ENCODE measurements around the gene NCBP2L.
"Not testable (repeated sequence)": the region's sequence is repeated elsewhere in the genome, so short reads cannot be mapped to it uniquely, and the experiment has no call there.

The NCBP2L gene

GRCh38 chrX:107753187-107753586 is 24.3 kb upstream of the NCBP2L start:
- no peak for DNase-seq

- DNase-seq = no peak
Observed at GRCh38 chrX:107755721-107756120, 21.8 kb upstream of the NCBP2L start.

DNA sequence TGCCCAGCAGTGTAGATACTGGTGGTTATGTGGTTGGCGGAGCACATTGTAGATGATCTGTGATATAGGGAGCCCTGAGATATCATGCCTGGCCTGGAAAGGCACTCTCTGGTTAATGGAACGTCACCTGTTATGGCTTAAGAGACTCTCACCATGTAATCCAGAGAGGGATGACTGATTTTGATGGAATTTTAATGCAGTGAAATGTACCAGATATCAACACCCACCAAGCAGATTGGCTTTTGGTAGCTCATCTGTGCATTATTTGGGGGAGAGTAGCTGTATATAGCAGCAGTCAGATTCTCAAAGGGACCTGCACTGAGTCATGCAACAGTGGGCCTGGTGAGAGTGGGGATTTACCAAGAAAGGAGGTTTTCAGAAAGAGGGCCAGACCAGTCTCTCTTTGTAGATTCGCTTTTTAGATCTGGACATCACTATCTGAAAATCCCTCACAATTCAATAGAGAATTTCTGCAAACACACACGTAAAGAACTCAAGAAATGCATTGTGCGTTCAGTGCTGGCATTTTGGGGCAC is 19.2 kb upstream of the NCBP2L start:
- no peak for DNase-seq

DNA sequence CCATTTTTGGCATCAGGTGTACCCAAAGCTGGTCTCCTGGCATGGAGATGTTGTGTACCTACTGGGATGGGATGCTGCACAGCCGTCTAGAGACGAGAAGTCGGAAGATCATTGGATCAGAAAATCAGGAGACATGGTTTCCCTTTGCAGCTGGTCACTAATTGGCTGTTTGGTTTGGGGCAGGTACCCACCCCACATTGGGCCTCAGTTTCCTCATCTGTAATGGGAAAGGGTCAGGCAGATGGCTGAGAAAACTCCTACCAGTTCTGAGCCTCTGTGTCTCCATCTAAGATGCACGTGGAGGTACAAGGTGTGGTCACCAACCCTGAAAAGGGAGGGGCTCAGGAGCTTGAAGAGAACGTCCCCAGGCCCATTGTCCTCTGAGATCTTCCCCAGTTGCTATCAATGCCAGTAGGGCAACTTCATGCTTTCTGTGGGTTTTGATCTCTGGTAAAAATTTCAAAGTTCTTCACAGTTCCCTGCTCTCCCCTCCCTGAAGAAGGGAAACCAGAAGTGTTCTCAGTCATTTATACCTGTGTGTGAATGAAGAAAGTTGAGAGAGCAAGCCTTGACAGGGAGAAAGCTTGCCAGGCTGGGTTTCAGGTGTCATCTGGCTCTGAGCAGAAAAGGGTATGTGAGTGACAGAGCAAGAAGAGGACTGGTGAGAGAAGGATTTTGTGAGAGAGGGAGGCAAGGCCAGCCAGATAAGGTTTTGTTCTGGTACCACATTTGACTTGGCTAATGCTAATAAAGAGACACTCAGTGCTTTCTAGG is 17.0 kb upstream of the NCBP2L start:
- no peak for DNase-seq

DNA sequence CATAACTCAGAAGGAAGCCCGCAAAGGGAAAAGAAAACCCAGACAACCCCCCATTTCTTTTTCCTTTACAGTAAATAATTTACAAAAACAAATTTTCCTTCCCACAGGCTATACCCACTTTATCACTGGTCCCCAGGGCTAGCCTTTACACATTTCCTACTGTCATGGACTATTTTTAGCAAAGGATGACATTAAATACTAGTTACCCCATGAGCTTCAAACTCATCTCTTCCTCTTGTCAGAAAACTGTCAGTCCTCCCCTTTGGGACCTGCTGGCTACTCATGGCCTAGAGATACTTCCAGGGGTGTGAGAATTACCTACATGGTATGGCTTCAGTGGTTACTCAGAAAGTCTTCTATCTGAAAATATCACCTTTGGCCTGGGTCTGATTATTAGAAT is 13.9 kb upstream of the NCBP2L start:
- DNase-seq = no peak

GRCh38 chrX:107764845-107765608 is 12.5 kb upstream of the NCBP2L start:
- no peak for DNase-seq

- DNase-seq = no peak
Observed at GRCh38 chrX:107766470-107767150, 10.9 kb upstream of the NCBP2L start.

DNA sequence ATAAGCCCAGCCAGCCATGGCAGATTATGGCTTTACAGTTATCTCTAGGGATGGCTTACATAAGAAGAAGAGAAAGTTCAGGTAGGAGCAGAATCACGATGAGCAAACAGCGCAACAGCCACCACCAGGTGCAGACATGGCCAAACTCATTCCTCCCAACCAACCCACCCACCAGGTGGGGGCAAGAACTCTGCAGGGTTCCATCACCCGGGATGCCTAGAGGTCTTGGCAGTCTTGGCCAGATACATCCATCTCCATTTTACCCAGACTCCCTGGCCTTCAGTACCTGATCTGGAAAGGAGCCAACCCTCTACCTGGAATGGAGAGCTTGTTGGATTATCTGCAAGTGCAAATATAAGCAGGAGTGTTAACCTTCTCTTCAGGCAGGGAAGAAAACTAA is 9.5 kb upstream of the NCBP2L start:
- no peak for DNase-seq

- DNase-seq = no peak
Observed at GRCh38 chrX:107769581-107770317, 7.8 kb upstream of the NCBP2L start.

- DNase-seq = no peak
Observed at GRCh38 chrX:107773206-107773605, 4.3 kb upstream of the NCBP2L start.

DNA sequence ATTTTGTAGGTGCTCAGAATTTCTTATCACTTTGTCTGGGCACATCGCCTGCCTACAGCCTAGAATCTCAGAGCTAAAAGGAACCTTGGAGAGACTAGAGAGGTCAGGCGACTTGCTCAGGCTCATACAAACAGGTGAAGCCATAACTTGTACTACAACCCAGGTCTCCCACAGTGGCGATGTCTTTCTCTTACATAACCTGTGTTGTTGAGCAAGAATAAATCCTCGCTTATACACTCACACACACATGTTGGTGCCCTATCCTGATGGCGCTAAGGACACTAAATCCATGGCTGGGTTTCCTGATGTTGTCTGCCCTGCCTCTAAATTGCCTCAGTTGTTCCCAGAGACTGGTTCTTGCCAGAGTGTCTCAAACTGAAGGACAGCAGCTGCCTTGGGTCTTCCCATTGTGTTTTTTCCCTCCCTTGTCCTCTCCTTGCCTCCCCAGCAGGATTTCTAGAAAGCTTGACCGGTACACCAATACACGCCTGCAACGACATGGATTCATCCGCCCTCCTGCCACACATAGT is 3.6 kb upstream of the NCBP2L start:
- DNase-seq = no peak

GRCh38 chrX:107775000-107775733 is 2.4 kb upstream of the NCBP2L start:
- DNase-seq = no peak

DNA sequence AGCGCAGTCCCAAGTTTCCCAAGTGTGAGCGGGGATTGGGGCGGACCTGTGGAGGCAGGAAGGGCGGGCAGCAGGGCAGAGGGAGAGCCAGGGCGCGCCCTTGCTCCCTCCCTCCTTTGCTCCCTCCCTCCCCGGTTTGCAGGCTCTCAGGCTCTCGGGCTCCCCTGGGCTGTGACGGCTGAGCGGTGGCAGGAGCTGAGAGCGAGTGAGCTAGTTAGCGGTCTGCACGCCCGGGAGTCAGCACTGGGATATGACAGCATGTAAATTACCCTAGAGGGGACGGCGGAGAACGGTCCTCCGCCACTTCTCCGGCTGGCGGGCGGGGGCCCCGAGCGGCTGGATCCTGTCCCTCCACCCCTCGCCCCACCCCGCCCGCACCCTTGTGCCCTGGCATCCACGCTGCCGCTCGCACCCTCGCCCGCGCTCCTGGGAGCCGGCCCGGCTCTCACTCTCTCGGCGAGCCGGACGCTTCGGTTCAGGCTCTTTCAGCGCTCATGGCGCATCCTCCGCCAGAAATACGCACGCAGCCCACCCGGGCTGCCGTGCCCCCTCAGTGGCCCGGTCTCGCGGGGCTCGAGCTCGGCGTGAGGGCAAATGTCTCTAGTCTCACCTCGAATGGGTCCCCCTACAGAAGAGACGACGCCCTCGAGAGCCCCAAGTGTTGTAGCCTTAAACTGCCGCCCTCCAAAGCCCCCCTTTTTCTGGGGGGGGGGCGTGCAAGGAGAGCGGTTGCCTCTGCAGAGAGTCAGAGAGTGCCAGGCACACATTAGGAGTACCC is 1.6 kb upstream of the NCBP2L start, which contains the start of gene TSC22D3:
TSC22D3 (minus strand) TSS at position 54 of the 778 bp plus-strand sequence. CDS start 368 bp downstream, outside the sequence.
- peak; percentile 82 for DNase-seq

DNA sequence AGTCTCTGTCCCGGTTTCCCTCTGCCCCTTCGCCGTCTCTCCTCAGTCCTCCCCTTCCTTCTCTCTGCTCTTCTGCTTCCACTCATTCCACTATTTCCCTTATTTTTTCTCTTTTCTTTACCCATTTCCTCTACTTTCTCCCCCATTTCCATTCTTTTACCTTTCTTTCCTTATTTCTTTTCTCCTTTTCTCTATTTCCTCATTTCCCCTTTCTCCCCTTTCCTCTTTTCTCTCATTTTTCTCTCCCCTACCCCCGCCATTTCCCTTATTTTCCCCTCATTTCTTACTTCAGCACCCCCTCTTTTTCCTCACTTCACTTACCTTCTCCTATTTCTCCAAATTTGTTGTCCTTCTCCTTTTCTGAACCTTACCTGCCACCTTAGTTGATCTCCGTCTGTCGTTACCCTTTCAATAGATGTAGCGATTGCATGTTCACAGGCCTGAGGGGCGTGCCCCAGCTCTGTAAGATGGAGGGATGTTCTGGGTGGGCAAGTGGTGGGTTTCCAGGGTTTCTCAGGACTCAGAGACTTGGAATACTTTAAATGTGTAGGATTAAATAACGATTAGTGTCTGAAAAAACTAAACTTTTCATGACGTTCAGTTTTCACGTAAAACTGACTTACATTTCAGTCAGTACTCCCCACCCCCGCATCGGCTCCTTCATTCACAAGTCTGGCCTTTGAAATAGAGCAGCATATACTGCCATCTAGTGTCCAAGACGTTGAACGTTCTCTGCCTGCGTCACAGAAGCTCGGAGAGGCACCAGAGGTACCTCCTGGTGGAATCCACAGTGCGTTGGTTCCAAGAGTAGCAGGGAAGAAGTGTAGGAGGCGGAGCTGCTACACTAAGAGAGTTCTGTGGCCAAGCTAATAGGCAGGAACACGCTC is 641 bp upstream of the NCBP2L start:
- peak; percentile 87 for DNase-seq

GRCh38 chrX:107780525-107780924 is 3.0 kb downstream of the NCBP2L start:
- no peak for DNase-seq

DNA sequence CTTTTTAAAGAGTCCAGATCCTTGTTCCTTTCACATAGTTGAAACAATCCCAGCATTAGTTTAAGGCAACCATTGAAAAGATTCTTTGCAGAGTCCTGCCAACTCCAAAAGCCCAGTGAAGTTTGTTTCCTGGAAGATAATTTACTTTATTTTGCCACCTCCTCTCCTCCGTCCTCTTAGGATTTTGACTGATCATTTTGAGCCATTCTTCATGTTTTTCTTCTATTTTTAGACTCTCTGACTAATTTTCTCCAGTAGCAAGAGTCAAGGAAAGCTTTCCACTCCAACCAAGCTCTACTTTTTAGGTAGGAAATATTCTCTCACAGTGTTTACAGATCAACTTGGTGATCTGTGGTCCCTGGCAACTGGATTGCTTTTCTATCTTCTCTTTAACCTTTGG is 10.3 kb downstream of the NCBP2L start:
- DNase-seq = no peak

DNA sequence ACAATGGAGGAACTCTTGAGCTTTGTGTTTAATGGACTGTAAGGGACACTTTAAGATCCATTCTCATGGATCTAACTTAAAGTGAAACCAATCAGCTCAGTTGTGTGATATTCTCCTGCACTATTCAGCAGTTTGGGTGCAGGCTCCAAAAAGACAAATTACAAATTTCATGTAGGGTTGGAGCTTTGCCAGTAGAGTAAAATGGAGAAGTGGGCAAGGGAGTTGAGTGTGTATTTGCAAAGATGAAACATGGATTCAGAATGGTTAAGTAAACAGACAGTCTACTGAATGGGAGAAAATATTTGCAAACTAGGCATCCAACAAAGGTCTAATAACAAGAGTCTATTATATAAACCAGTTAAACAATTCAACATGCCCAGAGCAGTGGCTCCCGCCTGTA is 26.9 kb downstream of the NCBP2L start:
- DNase-seq = no peak

DNA sequence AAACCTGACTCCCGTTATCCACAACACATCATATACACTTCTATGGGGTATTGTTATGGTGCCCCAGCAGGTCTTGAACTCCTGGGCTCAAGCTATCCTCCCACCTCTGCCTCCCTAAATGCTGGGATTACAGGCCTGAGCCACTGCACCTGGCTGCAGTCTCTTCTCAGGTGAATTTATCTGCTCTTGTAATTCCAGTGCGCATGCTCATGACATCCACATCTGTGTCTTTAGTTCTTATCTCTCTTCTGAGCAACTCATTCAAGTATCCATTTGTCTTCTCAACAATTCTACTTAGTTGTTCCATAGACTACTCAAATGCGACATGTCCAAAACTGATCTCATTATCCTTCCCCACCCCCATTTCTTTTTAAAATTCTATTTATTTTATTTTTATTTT is 27.6 kb downstream of the NCBP2L start:
- DNase-seq = no peak

DNA sequence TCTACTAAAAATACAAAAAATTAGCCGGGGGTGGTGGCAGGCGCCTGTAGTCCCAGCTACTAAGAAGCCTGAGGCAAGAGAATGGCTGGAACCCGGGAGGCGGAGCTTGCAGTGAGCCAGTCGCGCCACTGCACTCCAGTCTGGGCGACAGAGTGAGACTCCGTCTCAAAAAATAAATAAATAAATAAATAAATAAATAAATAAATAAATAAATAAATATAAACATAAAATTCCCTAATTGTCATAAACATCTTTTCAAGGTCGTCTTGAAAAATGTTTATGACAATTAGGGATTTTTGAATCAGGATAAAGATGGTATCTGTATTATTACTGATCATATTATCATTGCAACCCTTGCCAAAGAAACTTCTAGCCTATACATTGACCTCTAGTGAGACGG is 32.5 kb downstream of the NCBP2L start:
- not testable (repeated sequence) for DNase-seq

All from activated effector memory CD4-positive, alpha-beta T cell treated with anti-CD3 and anti-CD28 coated beads, Interleukin-2, amount 50 U/mL, for 16 hours (primary cell).